HepG2 (cell line): ENCODE data around the gene SRXN1. TPM values are rescaled to one million over a fixed set of nuclear protein-coding genes. Genes with fewer than 3 reads are reported as not detected.

Source experiments
- ATAC-seq: fragments of 200-7000 bp; cut with Tn5 transposase; 3 replicates; pipeline ENCODE4 v1.9.1; 2020; ENCODE audit warnings: mild to moderate bottlenecking, moderate library complexity
- BruUV-seq: library from RNA; stranded (reverse); fragments of 400-500 nt; replicated peaks from 2 replicates; lab custom pipeline; 2021; lab: Mats Ljungman, UMichigan
- CTCF ChIA-PET: fragments of 300-600 bp; formaldehyde crosslinking; extraction: SDS; loops from one replicate; lab custom pipeline; 2021; ENCODE audit warnings: low total read pairs, inconsistent platforms, low intra/inter-chr PET ratio; lab: Yijun Ruan, JAX
- POLR2A ChIA-PET: fragments of 350-600 bp; sonication (Branson Sonifier 250); formaldehyde crosslinking; loops from one replicate; lab custom pipeline; 2020; ENCODE audit warnings: antibody characterized with exemption, inconsistent platforms; lab: Yijun Ruan, JAX
- DNase-seq: peaks from one replicate; pipeline ENCODE4 v3.0.0-alpha.2; 2015; ENCODE audit warnings: low spot score
- FAIRE-seq: peaks from 3 replicates; lab custom pipeline; 2011; peaks lifted over from hg19 to GRCh38; lab: Jason Lieb, UNC
- H2AFZ ChIP-seq: one replicate; pipeline ENCODE4 v1.6.1; 2011; ENCODE audit warnings: low read length, inconsistent platforms
- H3K27ac ChIP-seq: fragments of 300-600 bp; 3 replicates; pipeline ENCODE4 v1.8.0; 2011; ENCODE audit warnings: mixed run types, mild to moderate bottlenecking, mixed read lengths, low read length, inconsistent platforms; ENCODE audit not compliant: insufficient read depth; ENCODE audit errors: extremely low read length
- H3K27me3 ChIP-seq, 2 experiments: fragments of 200-600 bp in 1 of 2; 2 replicates in 1 of 2; 3 replicates in 1 of 2; pipeline versions ENCODE4 v1.6.0 to v1.8.0; 2011; ENCODE audit warnings: low read length in 2 of 2, mild to moderate bottlenecking in 2 of 2, moderate library complexity in 2 of 2, inconsistent platforms in 1 of 2; ENCODE audit not compliant: insufficient read depth in 2 of 2, control insufficient read depth in 1 of 2
- H3K36me3 ChIP-seq, 2 experiments: fragments of 200-600 bp in 1 of 2; replicated peaks in 1 of 2; 2 replicates in 1 of 2; 3 replicates in 1 of 2; pipeline versions ENCODE4 v1.5.1 to v1.8.0; 2011; ENCODE audit warnings: low read length in 2 of 2, inconsistent platforms in 1 of 2; ENCODE audit not compliant: insufficient read depth in 2 of 2, control insufficient read depth in 1 of 2
- H3K4me1 ChIP-seq: 2 replicates; pipeline ENCODE4 v1.5.1; 2012; ENCODE audit warnings: low read length, inconsistent platforms; ENCODE audit not compliant: insufficient read depth
- H3K4me2 ChIP-seq: 2 replicates; pipeline ENCODE4 v1.6.0; 2011; ENCODE audit warnings: low read depth, low read length, inconsistent platforms
- H3K4me3 ChIP-seq, 3 experiments: fragments of 200-600 bp in 1 of 3; sonication (generic), shearing (Covaris generic) in 1 of 3; replicated peaks in 1 of 3; 2 replicates each; pipeline ENCODE4 v1.5.1; 2011 to 2016; ENCODE audit warnings: low read length in 3 of 3, inconsistent platforms in 2 of 3, low read depth in 2 of 3, mild to moderate bottlenecking in 2 of 3, control low read depth in 1 of 3, mixed read lengths in 1 of 3; ENCODE audit not compliant: insufficient read depth in 1 of 3
- H3K79me2 ChIP-seq: one replicate; pipeline ENCODE4 v1.6.1; 2011; ENCODE audit warnings: low read length, inconsistent platforms; ENCODE audit not compliant: insufficient read depth
- H3K9ac ChIP-seq: 2 replicates; pipeline ENCODE4 v1.6.0; 2011; ENCODE audit warnings: mild to moderate bottlenecking, low read depth, low read length, inconsistent platforms; ENCODE audit not compliant: insufficient read depth
- H3K9me3 ChIP-seq: 2 replicates; pipeline ENCODE4 v1.5.1; 2012; ENCODE audit warnings: mild to moderate bottlenecking, low read length
- H4K20me1 ChIP-seq: 2 replicates; pipeline ENCODE4 v1.6.0; 2011; ENCODE audit warnings: inconsistent platforms, mild to moderate bottlenecking, low read length, moderate library complexity; ENCODE audit not compliant: insufficient read depth
- AFF4 ChIP-seq: sonication (generic); formaldehyde crosslinking; IDR thresholded peaks from 2 replicates; pipeline ENCODE4 v1.4.0; 2020; ENCODE audit warnings: missing genetic modification reagents
- BORCS8-MEF2B ChIP-seq: sonication (generic); formaldehyde crosslinking; IDR thresholded peaks from 2 replicates; pipeline ENCODE4 v1.8.0; 2022; ENCODE audit warnings: mild to moderate bottlenecking, missing genetic modification reagents
- CHD4 ChIP-seq: fragments of 200-600 bp; sonication (generic); IDR thresholded peaks from 2 replicates; pipeline ENCODE4 v1.7.0; 2017; ENCODE audit warnings: mild to moderate bottlenecking, low read length, borderline replicate concordance
- E2F1 ChIP-seq: sonication (generic); formaldehyde crosslinking; IDR thresholded peaks from 2 replicates; pipeline ENCODE4 v1.5.0; 2020; ENCODE audit warnings: missing genetic modification reagents
- MAF1 ChIP-seq: sonication (generic); formaldehyde crosslinking; IDR thresholded peaks from 2 replicates; pipeline ENCODE4 v1.5.0; 2020; ENCODE audit warnings: missing genetic modification reagents, borderline replicate concordance
- NBN ChIP-seq: fragments of 450-650 bp; conservative IDR thresholded peaks from 2 replicates; pipeline ENCODE4 v1.6.1; 2017
- PCBP1 ChIP-seq: fragments of 200-400 bp; formaldehyde crosslinking; IDR thresholded peaks from 2 replicates; pipeline ENCODE4 v1.6.1; 2017; ENCODE audit warnings: mild to moderate bottlenecking, low read depth, low read length, borderline replicate concordance
- PITX1 ChIP-seq: sonication (generic); formaldehyde crosslinking; IDR thresholded peaks from 2 replicates; pipeline ENCODE4 v1.5.1; 2020; ENCODE audit warnings: mild to moderate bottlenecking, missing genetic modification reagents
- STAG1 ChIP-seq: sonication (generic); formaldehyde crosslinking; IDR thresholded peaks from 2 replicates; pipeline ENCODE4 v1.4.0; 2020; ENCODE audit warnings: missing genetic modification reagents
- ZFP90 ChIP-seq: sonication (generic); formaldehyde crosslinking; IDR thresholded peaks from 2 replicates; pipeline ENCODE4 v1.8.0; 2022; ENCODE audit warnings: missing genetic modification reagents, mild to moderate bottlenecking, inconsistent platforms, borderline replicate concordance
- ZNF121 ChIP-seq: sonication (generic); formaldehyde crosslinking; IDR thresholded peaks from 2 replicates; pipeline ENCODE4 v1.5.0; 2020; ENCODE audit warnings: mild to moderate bottlenecking, missing genetic modification reagents
- ZNF546 ChIP-seq: sonication (generic); formaldehyde crosslinking; conservative IDR thresholded peaks from 2 replicates; pipeline ENCODE4 v1.8.1; 2023; ENCODE audit warnings: mild to moderate bottlenecking, missing genetic modification reagents
- WGBS: methylation state at CpG from one replicate; pipeline ENCODE4 v1.1.6; 2017; ENCODE audit warnings: low lambda C conversion rate; 5-methylcytosine and 5-hydroxymethylcytosine counted together
- in situ Hi-C: cut with HindIII; loops from 2 replicates; pipeline ENCODE4 v1.10.0; 2017; ENCODE audit warnings: low pct_unique_long_range_greater_than_20kb; ENCODE audit not compliant: extremely low pct_ligation_motif_present
- intact Hi-C: fragments of 100-400 bp; cut with micrococcal nuclease; formaldehyde crosslinking; loops from one replicate; pipeline ENCODE4 v1.10.0; 2022; ENCODE audit not compliant: unreplicated experiment
- polyA plus RNA-seq, 8 experiments: library from polyadenylated mRNA; depleted of rRNA in 3 of 8; stranded (reverse) in 7 of 8; unstranded in 1 of 8; fragments of >200 nt; fragmentation: Illumina TruSeq in 4 of 8; extraction: Trizol in 4 of 8; gene quantifications; 2 replicates each; pipeline versions ENCODE4 v1.2.1 to v1.2.3, GENCODE V29; 2011 to 2016; ENCODE audit warnings: low read depth in 4 of 8, missing spikeins in 1 of 8, mixed read lengths in 1 of 8; ENCODE audit not compliant: insufficient read depth in 1 of 8
- total RNA-seq, 5 experiments: library from RNA; depleted of rRNA; stranded (reverse); fragments of >200 nt; fragmentation: Illumina TruSeq; extraction: Trizol; gene quantifications; 2 replicates each; pipeline ENCODE4 v1.2.3, GENCODE V29; 2016; ENCODE audit warnings: low read depth in 1 of 5
- TF ChIP-seq, protein P1 (sequence below): IDR thresholded peaks from 2 replicates; pipeline ENCODE4 v1.6.1; 2016; ENCODE audit warnings: low read depth, borderline replicate concordance

SRXN1 gene
- total and polyA plus RNA-seq, 2 of the 13 experiments (the other 11 are each of a cell fraction or from before 2014, with no cell fraction given): 29.9 to 87.7 TPM

GRCh38 chr20:607476-607875 lies 45.5 kb downstream of the SRXN1 start:
- DNase-seq (no peak), FAIRE-seq (no peak), ATAC-seq (no peak)
- no peak overlapping the region for H3K9ac ChIP-seq
- in situ Hi-C loops: no loop called here
- H3K27me3 ChIP-seq: peaks cover 28 to 77% of the 10 kb centered on the region in 2 experiments
- WGBS: 27% methylated on average over 5 of the region's 6 CpGs
- H3K4me3 ChIP-seq: no peak overlapping the region
- no peaks in the 10 kb centered on the region for H3K79me2 ChIP-seq
- no peaks in the 10 kb centered on the region for H3K36me3 ChIP-seq
- H3K4me1 ChIP-seq: peaks cover 13% of the 10 kb centered on the region
- intact Hi-C loops: no loop called here
- no peaks in the 10 kb centered on the region for H3K9me3 ChIP-seq
- no peak for TF ChIP-seq ZFP90 (CRISPR knock-in tag)
- H3K27ac ChIP-seq: no peak overlapping the region
- no peak overlapping the region for H3K4me2 ChIP-seq
- ChIA-PET POLR2A (no interaction called here), CTCF (no interaction called here)
- no peaks in the 10 kb centered on the region for H4K20me1 ChIP-seq
- BruUV-seq: no TSS peak
- H2AFZ ChIP-seq: no peak overlapping the region

DNA sequence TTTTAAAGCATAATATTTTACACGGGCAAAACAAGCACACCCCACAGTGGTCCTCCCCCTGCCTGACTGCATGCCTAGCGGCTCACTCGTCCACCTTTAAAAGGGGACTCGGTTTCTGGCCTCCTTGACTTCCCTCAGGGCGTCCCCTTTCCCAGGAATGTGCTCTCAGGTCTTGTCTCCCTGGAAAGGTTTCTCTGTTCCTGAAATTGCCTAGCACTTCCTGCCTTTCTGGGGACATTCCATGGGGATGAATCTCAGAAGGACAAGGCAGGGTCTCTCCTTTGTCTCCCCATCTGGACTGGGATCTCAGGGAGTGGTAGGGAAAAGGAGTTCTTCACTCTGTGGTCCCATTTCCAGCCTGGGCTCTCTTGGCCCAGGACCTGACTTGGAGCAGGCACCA lies 47.8 kb downstream of the SRXN1 start:
- no peak overlapping the region for H3K4me2 ChIP-seq
- in situ Hi-C loops: no loop called here
- TF ChIP-seq, protein P1, sequence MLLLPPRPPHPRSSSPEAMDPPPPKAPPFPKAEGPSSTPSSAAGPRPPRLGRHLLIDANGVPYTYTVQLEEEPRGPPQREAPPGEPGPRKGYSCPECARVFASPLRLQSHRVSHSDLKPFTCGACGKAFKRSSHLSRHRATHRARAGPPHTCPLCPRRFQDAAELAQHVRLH: no peak
- no peak for TF ChIP-seq ZNF121 (CRISPR knock-in tag)
- no peak for TF ChIP-seq MAF1 (CRISPR knock-in tag)
- TF ChIP-seq ZNF546 (CRISPR knock-in tag): no peak
- TF ChIP-seq NBN: no peak
- TF ChIP-seq PITX1 (CRISPR knock-in tag): no peak
- no peak for TF ChIP-seq STAG1 (CRISPR knock-in tag)
- no peak for TF ChIP-seq AFF4 (CRISPR knock-in tag)
- no peak for TF ChIP-seq BORCS8-MEF2B (CRISPR knock-in tag)
- no peak for TF ChIP-seq CHD4
- no peak for TF ChIP-seq E2F1
- no peak for TF ChIP-seq PCBP1
- peaks cover 16 to 65% of the 10 kb centered on the region in 2 experiments for H3K27me3 ChIP-seq
- no peaks in the 10 kb centered on the region for H4K20me1 ChIP-seq
- no peaks in the 10 kb centered on the region for H3K79me2 ChIP-seq
- ATAC-seq (no peak), FAIRE-seq (no peak), DNase-seq (no peak)
- ChIA-PET POLR2A (no interaction called here), CTCF (no interaction called here)
- no peak overlapping the region for H3K27ac ChIP-seq
- no peaks in the 10 kb centered on the region for H3K36me3 ChIP-seq
- H3K9ac ChIP-seq: no peak overlapping the region
- H3K4me3 ChIP-seq: no peak overlapping the region
- WGBS: under 1% methylated on average over 5 of the region's 5 CpGs
- no TSS peak for BruUV-seq
- H2AFZ ChIP-seq: no peak overlapping the region
- no peaks in the 10 kb centered on the region for H3K9me3 ChIP-seq
- no peaks in the 10 kb centered on the region for H3K4me1 ChIP-seq
- intact Hi-C loops: no loop called here
